ENCODE results near the gene LYPD1.

Gene LYPD1

DNA sequence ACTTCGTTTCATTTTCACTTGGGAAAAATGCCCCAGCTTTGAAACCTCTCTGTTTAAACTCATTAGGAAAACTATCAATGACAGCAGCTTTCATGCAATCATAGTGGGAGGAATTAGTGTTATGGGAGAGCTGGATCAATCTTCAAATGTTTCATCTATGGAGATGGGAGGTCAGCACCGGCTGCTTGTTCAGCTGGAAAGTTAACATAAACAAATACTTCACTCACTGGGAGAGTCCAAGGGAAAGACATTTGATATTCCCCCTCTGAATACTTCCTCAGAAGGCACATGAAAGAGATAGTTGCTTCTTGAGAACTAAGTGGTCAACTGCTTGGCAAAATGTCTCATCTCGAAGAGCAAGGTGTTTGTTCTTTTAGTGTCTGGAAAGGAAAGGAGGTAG, 7.3 kb downstream of the LYPD1 start:
- peaks cover 4% of the 10 kb centered on the region for H3K4me1 ChIP-seq (ENCODE audit: insufficient read depth, low read length)
- H3K9me3 ChIP-seq (ENCODE audit: low read length) = no peaks in the 10 kb centered on the region
- no peak overlapping the region for H2AFZ ChIP-seq (ENCODE audit: low read depth, low read length)
- peaks cover 20% of the 10 kb centered on the region for H3K36me3 ChIP-seq (ENCODE audit: insufficient read depth, low read length)
- no peak overlapping the region for H3K4me3 ChIP-seq (ENCODE audit: low read length)
- no peaks in the 10 kb centered on the region for H3K27me3 ChIP-seq (ENCODE audit: insufficient read depth, low read length)

DNA sequence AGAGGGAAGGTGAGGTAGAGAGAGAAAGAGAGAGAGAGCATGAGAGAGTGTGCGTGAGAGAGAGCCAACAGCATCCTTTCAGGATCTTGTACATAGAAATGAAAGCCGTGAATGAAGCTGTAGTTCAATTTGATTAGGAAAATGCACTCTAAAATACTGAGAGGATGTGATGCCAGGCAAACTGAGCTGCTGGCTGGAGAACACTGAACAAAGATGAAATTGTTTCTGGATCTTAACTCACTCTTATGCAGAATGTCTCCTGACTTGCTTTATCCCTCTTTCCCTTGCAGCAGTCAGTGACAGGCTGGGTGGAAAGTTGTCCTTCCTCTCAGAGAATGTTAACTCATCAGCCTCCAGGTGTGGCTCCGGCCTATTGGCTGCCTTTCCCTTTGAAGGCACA, 10.7 kb downstream of the LYPD1 start:
- Histone ChIP-seq H2AFZ (ENCODE audit: low read depth, low read length) (no peak overlapping the region), H3K9me3 (ENCODE audit: low read length) (no peaks in the 10 kb centered on the region), H3K27me3 (ENCODE audit: insufficient read depth, low read length) (no peaks in the 10 kb centered on the region), H3K36me3 (ENCODE audit: insufficient read depth, low read length) (peaks cover 16% of the 10 kb centered on the region), H3K4me3 (ENCODE audit: low read length) (no peak overlapping the region), H3K4me1 (ENCODE audit: insufficient read depth, low read length) (peaks cover 17% of the 10 kb centered on the region)

GRCh38 chr2:132656266-132656975, 13.6 kb downstream of the LYPD1 start:
- no peaks in the 10 kb centered on the region for H3K9me3 ChIP-seq (ENCODE audit: low read length)
- H2AFZ ChIP-seq (ENCODE audit: low read depth, low read length) = no peak overlapping the region
- H3K4me3 ChIP-seq (ENCODE audit: low read length) = no peak overlapping the region
- peaks cover 21% of the 10 kb centered on the region for H3K4me1 ChIP-seq (ENCODE audit: insufficient read depth, low read length)
- no peaks in the 10 kb centered on the region for H3K27me3 ChIP-seq (ENCODE audit: insufficient read depth, low read length)
- H3K36me3 ChIP-seq (ENCODE audit: insufficient read depth, low read length) = peaks cover 15% of the 10 kb centered on the region

DNA sequence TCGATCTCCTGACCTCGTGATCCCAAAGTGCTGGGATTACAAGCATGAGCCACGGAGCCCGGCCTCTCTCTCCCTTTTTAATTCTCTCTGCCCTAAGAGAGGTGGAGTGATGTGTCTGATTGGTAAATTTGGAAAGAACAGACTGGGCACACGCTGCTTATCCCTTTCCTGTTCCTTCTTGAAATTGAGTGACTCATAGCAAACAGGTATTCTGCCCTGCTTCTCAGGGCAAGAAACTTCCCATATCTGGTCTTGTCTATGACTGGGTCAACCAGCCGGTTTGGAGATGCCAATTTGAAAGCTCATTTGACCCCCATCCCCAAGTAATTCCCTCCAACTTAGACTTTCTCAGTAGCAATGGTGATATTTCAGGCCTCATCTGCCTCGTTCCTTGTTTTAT, 15.0 kb downstream of the LYPD1 start:
- Histone ChIP-seq H3K4me3 (ENCODE audit: low read length) (no peak overlapping the region), H3K9me3 (ENCODE audit: low read length) (no peaks in the 10 kb centered on the region), H3K4me1 (ENCODE audit: insufficient read depth, low read length) (peaks cover 21% of the 10 kb centered on the region), H2AFZ (ENCODE audit: low read depth, low read length) (no peak overlapping the region), H3K36me3 (ENCODE audit: insufficient read depth, low read length) (peaks cover 6% of the 10 kb centered on the region), H3K27me3 (ENCODE audit: insufficient read depth, low read length) (no peaks in the 10 kb centered on the region)

- Histone ChIP-seq H3K4me3 (ENCODE audit: low read length) (no peak overlapping the region), H3K27me3 (ENCODE audit: insufficient read depth, low read length) (no peaks in the 10 kb centered on the region), H3K9me3 (ENCODE audit: low read length) (no peaks in the 10 kb centered on the region), H3K36me3 (ENCODE audit: insufficient read depth, low read length) (peaks cover 3% of the 10 kb centered on the region), H2AFZ (ENCODE audit: low read depth, low read length) (no peak overlapping the region), H3K4me1 (ENCODE audit: insufficient read depth, low read length) (peaks cover 21% of the 10 kb centered on the region)
Observed at GRCh38 chr2:132654335-132654734, 15.7 kb downstream of the LYPD1 start.

DNA sequence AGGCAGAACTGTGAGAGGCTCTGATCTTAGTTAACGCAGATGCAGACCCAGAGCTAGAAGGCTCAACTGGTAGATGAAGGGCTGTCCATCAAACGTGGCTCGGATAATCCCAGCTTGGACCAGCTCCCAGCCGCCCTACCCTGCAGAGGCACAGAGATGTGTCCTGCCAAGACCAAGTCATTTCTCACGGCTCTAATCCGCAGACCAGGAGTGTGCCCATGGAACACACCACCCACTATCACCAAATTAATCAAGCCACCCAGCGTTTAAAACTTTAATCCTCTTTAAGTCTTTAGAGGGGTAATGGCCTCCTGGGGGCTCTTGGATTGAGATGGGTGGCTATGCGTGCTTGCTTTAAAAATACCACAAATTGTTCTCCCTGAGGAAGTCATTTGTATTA, 17.5 kb downstream of the LYPD1 start:
- H3K27me3 ChIP-seq (ENCODE audit: insufficient read depth, low read length) = no peaks in the 10 kb centered on the region
- no peak overlapping the region for H2AFZ ChIP-seq (ENCODE audit: low read depth, low read length)
- H3K9me3 ChIP-seq (ENCODE audit: low read length) = no peaks in the 10 kb centered on the region
- no peak overlapping the region for H3K4me3 ChIP-seq (ENCODE audit: low read length)
- no peaks in the 10 kb centered on the region for H3K36me3 ChIP-seq (ENCODE audit: insufficient read depth, low read length)
- H3K4me1 ChIP-seq (ENCODE audit: insufficient read depth, low read length) = peaks cover 21% of the 10 kb centered on the region

DNA sequence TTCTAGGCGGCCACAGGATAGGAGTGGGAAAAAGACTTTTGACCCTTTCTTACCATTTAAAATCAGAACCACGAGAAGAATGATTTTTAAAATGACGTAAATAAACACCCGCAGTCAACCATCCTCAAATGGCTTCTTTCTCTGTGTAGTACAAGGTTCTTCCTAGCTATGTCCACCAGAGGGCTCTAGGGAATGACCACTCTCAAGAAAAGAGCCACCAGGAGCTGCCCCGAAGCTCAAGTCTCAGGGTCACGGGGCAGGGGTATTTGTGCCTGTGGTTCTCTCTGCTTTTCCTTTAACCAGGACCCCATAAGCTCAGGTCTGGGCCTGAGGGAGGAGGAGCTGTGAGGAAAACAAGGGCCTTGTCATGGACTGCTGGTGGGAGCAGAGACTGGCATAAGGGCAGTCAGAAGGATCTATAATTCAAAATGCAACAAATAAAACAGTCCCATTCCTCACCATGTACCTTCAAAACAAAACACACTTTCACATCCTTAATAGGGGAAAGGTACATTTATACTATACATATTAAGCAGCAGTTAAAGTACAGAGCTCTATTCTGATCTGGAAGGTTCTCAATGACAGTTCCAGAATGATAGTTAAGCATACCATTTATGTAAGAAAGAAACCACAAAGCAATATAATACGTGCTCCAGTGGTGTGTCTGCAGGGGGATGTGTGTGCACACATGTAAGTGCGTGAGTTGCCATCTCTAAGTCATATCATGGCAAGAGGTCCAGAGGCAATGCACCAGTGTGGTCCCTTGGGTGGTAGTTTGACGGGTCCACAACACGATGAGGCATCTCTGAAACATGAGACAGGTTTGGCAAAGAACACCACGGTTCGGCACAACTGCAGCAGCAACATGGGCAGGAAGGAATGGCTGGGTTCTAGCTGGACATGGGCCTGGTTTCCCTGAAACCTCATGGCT, 18.6 kb downstream of the LYPD1 start:
- H3K4me3 ChIP-seq (ENCODE audit: low read length) = no peak overlapping the region
- no peaks in the 10 kb centered on the region for H3K27me3 ChIP-seq (ENCODE audit: insufficient read depth, low read length)
- H3K36me3 ChIP-seq (ENCODE audit: insufficient read depth, low read length) = no peaks in the 10 kb centered on the region
- peaks cover 14% of the 10 kb centered on the region for H3K4me1 ChIP-seq (ENCODE audit: insufficient read depth, low read length)
- no peak overlapping the region for H2AFZ ChIP-seq (ENCODE audit: low read depth, low read length)
- no peaks in the 10 kb centered on the region for H3K9me3 ChIP-seq (ENCODE audit: low read length)

DNA sequence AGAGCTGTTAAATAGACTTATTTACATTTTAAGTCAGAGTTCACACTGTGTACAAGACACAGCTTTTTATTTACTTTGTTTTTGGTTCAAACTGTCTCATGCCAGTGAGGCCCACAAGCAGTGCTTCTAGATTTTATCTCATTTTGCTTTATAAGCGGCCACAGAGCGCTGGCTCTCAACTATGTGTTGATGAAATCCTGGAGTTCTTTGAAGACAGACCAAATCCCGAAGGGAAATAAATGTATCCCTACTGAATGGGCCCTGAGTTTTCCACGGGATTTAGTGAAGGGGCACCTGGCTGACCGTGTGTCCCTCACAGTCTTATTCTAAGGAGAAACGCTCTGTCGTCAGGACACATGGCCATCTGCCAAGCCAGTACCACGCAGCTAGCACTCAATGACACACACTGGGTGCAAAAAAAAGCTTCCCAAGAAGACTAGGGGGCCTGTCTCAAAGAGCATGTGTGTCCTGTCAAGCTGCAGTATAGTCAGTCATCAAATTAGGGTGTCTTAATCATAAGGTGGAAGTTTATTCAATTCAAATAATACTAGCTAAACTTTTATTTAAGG, 23.4 kb downstream of the LYPD1 start:
- H3K9me3 ChIP-seq (ENCODE audit: low read length) = no peaks in the 10 kb centered on the region
- no peaks in the 10 kb centered on the region for H3K36me3 ChIP-seq (ENCODE audit: insufficient read depth, low read length)
- H2AFZ ChIP-seq (ENCODE audit: low read depth, low read length) = no peak overlapping the region
- no peak overlapping the region for H3K4me3 ChIP-seq (ENCODE audit: low read length)
- H3K4me1 ChIP-seq (ENCODE audit: insufficient read depth, low read length) = peaks cover 23% of the 10 kb centered on the region
- no peaks in the 10 kb centered on the region for H3K27me3 ChIP-seq (ENCODE audit: insufficient read depth, low read length)

DNA sequence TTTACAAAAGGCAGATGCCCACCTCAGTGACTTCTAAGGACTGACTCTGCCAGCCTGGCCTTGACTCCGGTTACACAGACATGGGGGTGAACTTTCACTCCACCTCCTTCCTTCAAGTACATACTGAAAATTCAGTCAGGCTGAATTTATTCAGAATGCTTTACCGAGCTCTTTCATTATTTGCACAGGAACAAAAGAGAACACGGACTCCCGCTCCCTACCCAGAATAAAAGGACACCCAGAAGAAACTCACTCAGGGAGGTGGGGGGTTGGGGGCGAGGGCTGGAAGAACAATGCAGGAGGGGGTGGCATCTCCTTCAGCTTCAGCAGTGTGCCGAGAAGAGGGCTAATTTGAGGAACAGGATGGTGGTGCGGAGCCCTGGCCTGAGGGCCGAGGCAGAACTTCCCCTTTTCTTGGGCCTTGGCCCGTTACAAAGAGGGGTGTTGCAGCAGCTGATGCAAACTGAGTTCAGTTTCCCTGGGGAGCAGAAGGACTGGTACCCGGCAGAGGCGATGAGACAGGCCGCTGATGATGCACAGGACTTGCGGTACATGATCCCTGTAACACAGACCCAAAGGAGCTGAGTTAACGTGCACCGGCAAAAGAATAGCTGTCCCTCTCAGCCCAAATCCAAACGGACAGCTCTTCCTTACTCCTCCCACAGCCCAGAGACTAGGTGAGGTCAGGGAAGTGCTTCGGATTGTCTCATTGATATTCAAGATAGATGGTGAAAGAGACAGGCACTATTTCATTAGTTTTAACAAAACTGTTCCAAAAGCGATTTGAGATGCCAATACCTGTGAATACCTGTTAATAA, 24.1 kb downstream of the LYPD1 start:
- Histone ChIP-seq H2AFZ (ENCODE audit: low read depth, low read length) (no peak overlapping the region), H3K9me3 (ENCODE audit: low read length) (no peaks in the 10 kb centered on the region), H3K27me3 (ENCODE audit: insufficient read depth, low read length) (no peaks in the 10 kb centered on the region), H3K36me3 (ENCODE audit: insufficient read depth, low read length) (no peaks in the 10 kb centered on the region), H3K4me3 (ENCODE audit: low read length) (no peak overlapping the region), H3K4me1 (ENCODE audit: insufficient read depth, low read length) (peaks cover 23% of the 10 kb centered on the region)

- H3K4me3 ChIP-seq (ENCODE audit: low read length) = no peak overlapping the region
- no peaks in the 10 kb centered on the region for H3K27me3 ChIP-seq (ENCODE audit: insufficient read depth, low read length)
- peaks cover 23% of the 10 kb centered on the region for H3K4me1 ChIP-seq (ENCODE audit: insufficient read depth, low read length)
- H3K36me3 ChIP-seq (ENCODE audit: insufficient read depth, low read length) = no peaks in the 10 kb centered on the region
- H2AFZ ChIP-seq (ENCODE audit: low read depth, low read length) = no peak overlapping the region
- H3K9me3 ChIP-seq (ENCODE audit: low read length) = no peaks in the 10 kb centered on the region
Observed at GRCh38 chr2:132645176-132645575, 24.8 kb downstream of the LYPD1 start.

- H3K4me3 ChIP-seq (ENCODE audit: low read length) = no peak overlapping the region
- H3K4me1 ChIP-seq (ENCODE audit: insufficient read depth, low read length) = peaks cover 23% of the 10 kb centered on the region
- no peak overlapping the region for H2AFZ ChIP-seq (ENCODE audit: low read depth, low read length)
- H3K27me3 ChIP-seq (ENCODE audit: insufficient read depth, low read length) = peaks cover 5% of the 10 kb centered on the region
- H3K9me3 ChIP-seq (ENCODE audit: low read length) = peaks cover 4% of the 10 kb centered on the region
- no peaks in the 10 kb centered on the region for H3K36me3 ChIP-seq (ENCODE audit: insufficient read depth, low read length)
Observed at GRCh38 chr2:132642415-132642814, 27.6 kb downstream of the LYPD1 start.

GRCh38 chr2:132641819-132642218, 28.2 kb downstream of the LYPD1 start:
- Histone ChIP-seq H3K9me3 (ENCODE audit: low read length) (peaks cover 4% of the 10 kb centered on the region), H2AFZ (ENCODE audit: low read depth, low read length) (no peak overlapping the region), H3K4me3 (ENCODE audit: low read length) (no peak overlapping the region), H3K36me3 (ENCODE audit: insufficient read depth, low read length) (no peaks in the 10 kb centered on the region), H3K27me3 (ENCODE audit: insufficient read depth, low read length) (peaks cover 8% of the 10 kb centered on the region), H3K4me1 (ENCODE audit: insufficient read depth, low read length) (peaks cover 23% of the 10 kb centered on the region)
